PFSK-1 (cell line): ENCODE results near the gene COL25A1.

ENCODE experiments used
- FOXP2 ChIP-seq: optimal IDR thresholded peaks from 2 replicates; pipeline ENCODE3; 2011; ENCODE audit warnings: borderline replicate concordance, control low read depth, inconsistent platforms; ENCODE audit not compliant: insufficient read depth; ENCODE audit errors: extremely low read length, extremely low read depth
- POLR2AphosphoS5 ChIP-seq: IDR thresholded peaks from 2 replicates; pipeline ENCODE4 v1.6.1; 2012; ENCODE audit warnings: low read depth, mild to moderate bottlenecking, control low read depth, low read length, moderate library complexity
- REST ChIP-seq, 2 experiments: IDR thresholded peaks; 2 replicates each; pipeline versions ENCODE4 v1.6.1 to v1.8.0; 2011 to 2012; ENCODE audit warnings: low read depth in 2 of 2, low read length in 2 of 2, control low read depth in 1 of 2, inconsistent platforms in 1 of 2, mild to moderate bottlenecking in 1 of 2, moderate library complexity in 1 of 2; ENCODE audit not compliant: insufficient read depth in 1 of 2
- SIN3A ChIP-seq: IDR thresholded peaks from 2 replicates; pipeline ENCODE4 v1.6.1; 2012; ENCODE audit warnings: mild to moderate bottlenecking, low read length, moderate library complexity, borderline replicate concordance; ENCODE audit not compliant: insufficient read depth
- TAF1 ChIP-seq: IDR thresholded peaks from 2 replicates; pipeline ENCODE4 v1.6.1; 2012; ENCODE audit warnings: low read length, control low read depth, borderline replicate concordance; ENCODE audit not compliant: insufficient read depth

The COL25A1 gene

GRCh38 chr4:108820492-108821350 is 481.7 kb downstream of the COL25A1 start:
- TF ChIP-seq TAF1 (no peak), SIN3A (no peak), POLR2AphosphoS5 (no peak), FOXP2 (no peak), REST (IDR thresholded peaks at IDR 0.05; ENCODE audit: insufficient read depth in 1 of 2, low read depth in 2 of 2, low read length in 2 of 2) (no peak)

DNA sequence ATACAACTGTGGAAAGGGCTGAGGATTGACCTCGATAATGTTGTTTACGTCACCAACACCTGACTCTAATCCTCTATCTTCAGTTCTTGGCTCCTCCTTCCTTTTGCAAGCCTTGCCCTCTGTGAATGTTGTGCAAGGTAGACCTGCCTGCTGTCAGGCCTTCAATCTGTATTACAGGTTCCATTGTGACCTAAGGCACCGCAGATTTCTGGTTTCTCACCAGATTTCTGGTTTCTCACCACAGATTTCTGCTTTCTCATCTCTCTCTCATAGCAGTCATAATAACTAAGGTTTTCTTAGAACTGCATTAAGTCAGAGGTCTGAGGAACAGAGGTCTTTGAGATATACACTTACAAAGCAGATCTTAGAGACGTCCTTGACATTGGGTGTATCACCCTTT is 488.1 kb downstream of the COL25A1 start:
- TF ChIP-seq POLR2AphosphoS5 (no peak), REST (IDR thresholded peaks at IDR 0.05; ENCODE audit: insufficient read depth in 1 of 2, low read depth in 2 of 2, low read length in 2 of 2) (no peak), FOXP2 (no peak), SIN3A (no peak), TAF1 (no peak)

GRCh38 chr4:108813261-108813660 is 489.2 kb downstream of the COL25A1 start:
- no peak for TF ChIP-seq POLR2AphosphoS5
- no peak for TF ChIP-seq FOXP2
- TF ChIP-seq TAF1 = no peak
- TF ChIP-seq REST (IDR thresholded peaks at IDR 0.05; ENCODE audit: insufficient read depth in 1 of 2, low read depth in 2 of 2, low read length in 2 of 2) = no peak
- TF ChIP-seq SIN3A = no peak

GRCh38 chr4:108811486-108811885 is 491.0 kb downstream of the COL25A1 start:
- no peak for TF ChIP-seq TAF1
- TF ChIP-seq SIN3A = no peak
- TF ChIP-seq POLR2AphosphoS5 = no peak
- no peak for TF ChIP-seq FOXP2
- TF ChIP-seq REST (IDR thresholded peaks at IDR 0.05; ENCODE audit: insufficient read depth in 1 of 2, low read depth in 2 of 2, low read length in 2 of 2) = no peak
